C4-2B (cell line): Measurements from ENCODE around the gene UFD1.

ENCODE experiments used
- H3K27ac ChIP-seq: fragments of 450-650 bp; 2 replicates; pipeline ENCODE4 v1.5.1; 2017
- ZFX ChIP-seq: fragments of 450-650 bp; IDR thresholded peaks from 2 replicates; pipeline ENCODE4 v1.6.1; 2017
- TF ChIP-seq, protein P1 (sequence below): fragments of 450-650 bp; conservative IDR thresholded peaks from 2 replicates; pipeline ENCODE4 v1.5.1; 2017; ENCODE audit warnings: mild to moderate bottlenecking

The UFD1 gene

DNA sequence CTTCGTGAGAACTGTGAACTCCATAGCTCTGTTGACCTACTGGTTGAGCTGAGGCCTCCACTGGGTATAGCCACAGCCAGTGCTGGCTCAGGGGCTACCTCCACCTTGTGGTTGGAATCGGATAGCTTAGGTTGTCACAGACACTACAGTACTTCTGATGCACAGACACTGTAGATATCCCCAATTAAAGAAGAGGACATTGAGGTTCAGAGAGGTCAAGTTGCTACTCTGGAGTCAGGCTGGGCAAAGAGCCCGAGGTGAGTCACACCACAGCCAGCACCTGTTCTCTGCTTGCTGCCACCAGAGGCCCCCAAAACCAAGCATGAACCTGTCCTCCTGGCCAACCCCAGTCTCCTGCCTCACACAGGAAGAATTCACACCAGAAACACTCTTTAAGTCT is 5.4 kb downstream of the UFD1 start:
- no peak for TF ChIP-seq ZFX
- TF ChIP-seq, protein P1, sequence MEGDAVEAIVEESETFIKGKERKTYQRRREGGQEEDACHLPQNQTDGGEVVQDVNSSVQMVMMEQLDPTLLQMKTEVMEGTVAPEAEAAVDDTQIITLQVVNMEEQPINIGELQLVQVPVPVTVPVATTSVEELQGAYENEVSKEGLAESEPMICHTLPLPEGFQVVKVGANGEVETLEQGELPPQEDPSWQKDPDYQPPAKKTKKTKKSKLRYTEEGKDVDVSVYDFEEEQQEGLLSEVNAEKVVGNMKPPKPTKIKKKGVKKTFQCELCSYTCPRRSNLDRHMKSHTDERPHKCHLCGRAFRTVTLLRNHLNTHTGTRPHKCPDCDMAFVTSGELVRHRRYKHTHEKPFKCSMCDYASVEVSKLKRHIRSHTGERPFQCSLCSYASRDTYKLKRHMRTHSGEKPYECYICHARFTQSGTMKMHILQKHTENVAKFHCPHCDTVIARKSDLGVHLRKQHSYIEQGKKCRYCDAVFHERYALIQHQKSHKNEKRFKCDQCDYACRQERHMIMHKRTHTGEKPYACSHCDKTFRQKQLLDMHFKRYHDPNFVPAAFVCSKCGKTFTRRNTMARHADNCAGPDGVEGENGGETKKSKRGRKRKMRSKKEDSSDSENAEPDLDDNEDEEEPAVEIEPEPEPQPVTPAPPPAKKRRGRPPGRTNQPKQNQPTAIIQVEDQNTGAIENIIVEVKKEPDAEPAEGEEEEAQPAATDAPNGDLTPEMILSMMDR, result no peak
- H3K27ac ChIP-seq, result no peak overlapping the region

DNA sequence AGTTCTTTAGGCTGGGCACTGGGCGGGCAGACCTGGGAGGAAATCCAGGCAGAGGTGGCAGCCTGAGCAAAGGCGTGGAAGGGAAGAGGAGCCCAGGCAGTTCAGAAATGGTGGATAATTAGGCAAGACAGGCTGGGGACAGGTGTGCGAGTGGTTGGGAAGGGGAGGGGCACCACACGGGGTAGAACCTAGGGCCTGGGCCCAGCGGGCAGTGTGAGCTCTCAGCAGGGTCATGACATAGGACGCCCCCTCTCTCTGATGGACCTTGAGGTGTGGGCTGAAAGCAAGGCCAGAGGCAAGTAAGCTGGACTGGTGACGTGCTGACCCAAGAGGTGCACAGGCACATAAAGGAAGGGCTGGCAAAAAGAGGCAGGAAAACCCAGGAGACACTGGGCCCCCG is 6.8 kb downstream of the UFD1 start:
- no peak for TF ChIP-seq ZFX
- TF ChIP-seq, protein P1, result no peak
- H3K27ac ChIP-seq, result no peak overlapping the region

DNA sequence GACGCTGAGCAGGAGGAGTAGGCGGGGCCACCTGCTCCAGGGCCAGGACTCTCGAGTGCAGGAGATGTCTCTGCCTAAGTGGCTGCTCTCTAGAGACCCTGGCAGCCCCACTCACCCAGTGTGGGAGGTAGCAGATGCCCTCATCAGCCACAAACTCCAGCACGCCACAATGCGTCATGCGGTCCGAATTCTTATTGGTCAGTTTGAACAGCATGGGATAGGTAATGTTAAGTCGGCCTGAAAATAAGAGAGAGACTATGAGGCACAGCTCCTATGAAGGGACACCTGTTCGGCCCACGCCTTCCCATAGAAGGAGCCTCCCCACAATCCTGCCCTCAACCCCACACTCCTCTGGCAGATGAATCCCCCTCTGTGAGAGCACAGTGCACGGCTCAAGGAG is 7.4 kb downstream of the UFD1 start:
- TF ChIP-seq, protein P1, result no peak
- no peak for TF ChIP-seq ZFX
- H3K27ac ChIP-seq, result no peak overlapping the region

DNA sequence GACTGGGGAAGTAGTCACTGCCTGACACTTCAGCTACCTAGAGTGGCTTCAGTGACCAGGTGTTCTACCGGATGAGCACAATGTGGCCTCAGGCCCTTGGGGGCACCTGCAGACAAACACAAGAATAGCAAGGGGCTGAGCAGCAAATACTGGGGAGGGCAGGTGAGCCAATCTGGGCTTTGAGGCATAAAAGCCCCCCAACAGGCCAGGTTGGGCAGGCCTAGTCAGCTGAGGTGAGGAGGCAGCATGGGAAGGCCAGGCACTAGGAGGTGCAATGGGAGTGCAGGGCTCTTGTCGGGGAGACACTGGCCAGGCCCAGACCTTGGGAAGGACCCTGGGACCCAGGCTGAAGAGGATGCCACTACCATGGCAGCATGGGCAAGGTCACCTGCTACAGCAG is 9.0 kb downstream of the UFD1 start:
- TF ChIP-seq, protein P1, result no peak
- no peak for TF ChIP-seq ZFX

DNA sequence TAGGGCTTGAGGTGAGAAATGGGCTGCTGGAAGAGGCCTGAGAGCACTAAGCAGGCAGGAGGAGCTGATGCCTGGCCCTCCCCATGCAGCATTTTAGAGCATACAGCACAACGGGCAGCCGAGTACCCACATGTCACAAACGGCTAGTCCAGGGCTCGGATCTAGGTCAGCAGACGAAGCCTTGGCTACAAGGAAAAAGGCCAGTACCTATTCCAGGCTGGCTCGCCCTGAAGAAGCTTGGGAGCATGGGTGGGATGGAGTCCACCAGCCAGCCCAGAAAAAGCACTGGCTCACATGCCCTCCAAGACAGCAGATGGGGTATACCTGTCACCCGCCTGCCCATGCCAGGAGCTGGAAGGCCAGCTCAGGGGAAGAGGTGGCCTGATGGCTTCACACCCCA is 9.6 kb downstream of the UFD1 start:
- no peak overlapping the region for H3K27ac ChIP-seq
- no peak for TF ChIP-seq ZFX
- TF ChIP-seq, protein P1, result no peak

More for the DNA sequence above, 9.0 kb downstream of the UFD1 start:
- no peak overlapping the region for H3K27ac ChIP-seq

DNA sequence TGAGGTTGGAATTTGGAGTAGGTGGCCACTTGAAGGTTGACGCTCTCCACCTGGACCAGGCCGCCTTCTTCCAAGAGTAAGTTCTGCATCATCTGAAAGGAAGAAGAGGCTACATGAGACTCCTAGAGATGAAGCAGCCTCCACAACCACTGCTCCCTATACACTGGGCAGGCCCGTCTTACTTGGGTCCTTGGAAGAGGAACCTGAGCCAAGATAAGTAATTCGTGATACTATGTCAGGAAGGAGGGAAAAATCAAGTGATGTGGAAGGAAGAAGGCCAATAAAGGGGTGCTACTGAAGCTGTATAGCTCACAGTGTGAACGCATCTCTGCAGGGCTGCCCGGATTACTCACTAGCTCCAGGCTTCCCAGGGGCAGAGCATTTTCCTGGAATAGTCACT is 11.1 kb downstream of the UFD1 start:
- TF ChIP-seq, protein P1, result no peak
- no peak for TF ChIP-seq ZFX
- no peak overlapping the region for H3K27ac ChIP-seq

DNA sequence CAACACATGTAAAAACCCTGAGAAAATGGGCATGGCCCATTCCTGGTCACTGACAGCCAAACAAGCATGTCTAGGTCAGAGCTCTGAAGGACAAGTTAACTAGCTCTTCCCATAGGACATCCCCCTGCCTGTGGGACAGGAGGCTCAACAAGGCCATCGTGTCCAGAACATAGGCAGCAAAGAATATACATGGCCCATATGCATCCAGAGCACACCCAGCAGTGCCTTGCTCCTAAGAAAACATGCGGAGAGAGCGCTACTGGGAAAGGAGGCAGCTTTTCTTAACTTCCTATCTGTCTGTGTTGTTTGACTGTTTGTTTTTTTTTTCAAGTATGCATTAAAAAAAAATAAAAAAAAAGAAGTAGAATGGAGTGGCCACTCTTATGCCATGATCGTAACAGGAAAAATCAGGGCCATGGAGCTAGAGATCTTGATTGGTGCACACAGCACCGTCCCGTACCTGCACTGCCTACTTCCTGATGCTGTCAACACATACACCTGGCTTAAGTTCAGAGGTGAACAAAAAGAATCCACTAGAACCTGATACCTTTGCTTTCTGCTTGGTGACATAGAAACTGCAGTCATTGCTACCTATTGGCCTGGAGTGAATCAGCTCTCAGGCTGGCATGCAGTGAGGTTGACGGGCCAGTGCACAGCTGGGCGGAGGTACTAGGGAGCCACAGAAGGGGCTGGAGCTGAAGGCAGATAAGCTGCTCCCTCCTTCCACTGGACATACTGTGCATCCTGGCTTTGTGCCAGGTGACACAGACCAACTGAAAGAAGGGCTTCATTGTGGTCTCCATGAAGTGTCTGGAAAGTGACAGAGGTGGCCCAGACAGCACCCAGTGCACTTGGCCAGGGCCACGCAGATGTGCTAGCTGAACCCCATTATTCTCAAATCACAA is 11.9 kb downstream of the UFD1 start:
- no peak overlapping the region for H3K27ac ChIP-seq

More for the DNA sequence above, 11.9 kb downstream of the UFD1 start:
- no peak for TF ChIP-seq ZFX
- TF ChIP-seq, protein P1, result no peak
